Neuronal stem cell (in vitro differentiated cells): ENCODE results near the gene IPO9.

Experiments used
- DNase-seq: peaks from one replicate; pipeline ENCODE4 v3.0.0-alpha.2; 2013; ENCODE audit warnings: low spot score
- H2AFZ ChIP-seq: one replicate; pipeline ENCODE4 v1.6.1; 2013; ENCODE audit warnings: mild to moderate bottlenecking, low read length, inconsistent platforms
- H2AK5ac ChIP-seq: 2 replicates; pipeline ENCODE4 v1.6.1; 2013; ENCODE audit warnings: low read depth, mild to moderate bottlenecking, inconsistent platforms, low read length, moderate library complexity, mixed read lengths
- H2BK120ac ChIP-seq: 2 replicates; pipeline ENCODE4 v1.6.1; 2013; ENCODE audit warnings: low read depth, mild to moderate bottlenecking, inconsistent platforms, low read length, moderate library complexity, mixed read lengths
- H2BK12ac ChIP-seq: one replicate; pipeline ENCODE4 v1.6.1; 2013; ENCODE audit warnings: low read length, inconsistent platforms
- H2BK15ac ChIP-seq: 2 replicates; pipeline ENCODE4 v1.6.1; 2013; ENCODE audit warnings: mild to moderate bottlenecking, low read length, inconsistent platforms, mixed read lengths
- H2BK5ac ChIP-seq: one replicate; pipeline ENCODE4 v1.6.1; 2013; ENCODE audit warnings: inconsistent platforms, mild to moderate bottlenecking, low read length, moderate library complexity
- H3K14ac ChIP-seq: one replicate; pipeline ENCODE4 v1.6.1; 2013; ENCODE audit warnings: low read length, inconsistent platforms
- H3K18ac ChIP-seq: 2 replicates; pipeline ENCODE4 v1.6.1; 2013; ENCODE audit warnings: low read length, inconsistent platforms
- H3K23ac ChIP-seq: 2 replicates; pipeline ENCODE4 v1.6.1; 2013; ENCODE audit warnings: low read depth, mild to moderate bottlenecking, mixed read lengths, low read length, inconsistent platforms; ENCODE audit not compliant: poor library complexity
- H3K27ac ChIP-seq: replicated peaks from 3 replicates; pipeline ENCODE4 v1.5.1; 2013; ENCODE audit warnings: low read length, inconsistent platforms
- H3K27me3 ChIP-seq, 3 experiments: 2 replicates each; pipeline ENCODE4 v1.6.1; 2013; ENCODE audit warnings: low read length in 3 of 3, mild to moderate bottlenecking in 2 of 3, inconsistent platforms in 1 of 3, low read depth in 1 of 3, mixed read lengths in 1 of 3, moderate library complexity in 1 of 3; ENCODE audit not compliant: control insufficient read depth in 3 of 3, insufficient read depth in 3 of 3
- H3K36me3 ChIP-seq, 2 donors: replicated peaks in 1 of 2; 2 replicates each; pipeline ENCODE4 v1.6.1; 2013; ENCODE audit warnings: low read length in 2 of 2; ENCODE audit not compliant: control insufficient read depth in 2 of 2, insufficient read depth in 2 of 2
- H3K4ac ChIP-seq: 2 replicates; pipeline ENCODE4 v1.6.1; 2013; ENCODE audit warnings: inconsistent platforms, mild to moderate bottlenecking, low read length, moderate library complexity
- H3K4me1 ChIP-seq, 2 donors: 1 replicate in 1 of 2; 2 replicates in 1 of 2; pipeline ENCODE4 v1.6.1; 2013; ENCODE audit warnings: low read length in 2 of 2, low read depth in 1 of 2; ENCODE audit not compliant: control insufficient read depth in 2 of 2, insufficient read depth in 1 of 2
- H3K4me2 ChIP-seq: one replicate; pipeline ENCODE4 v1.6.1; 2013; ENCODE audit warnings: mild to moderate bottlenecking, low read length, inconsistent platforms; ENCODE audit not compliant: insufficient read depth, poor library complexity, severe bottlenecking
- H3K4me3 ChIP-seq, 2 donors: 2 replicates each; pipeline ENCODE4 v1.5.1; 2013; ENCODE audit warnings: low read length in 2 of 2, mild to moderate bottlenecking in 2 of 2, inconsistent platforms in 1 of 2, moderate library complexity in 1 of 2
- H3K79me1 ChIP-seq: one replicate; pipeline ENCODE4 v1.6.1; 2013; ENCODE audit warnings: low read depth, mild to moderate bottlenecking, inconsistent platforms, low read length, moderate library complexity
- H3K9ac ChIP-seq: one replicate; pipeline ENCODE4 v1.6.1; 2013; ENCODE audit warnings: mild to moderate bottlenecking, low read depth, low read length, inconsistent platforms; ENCODE audit not compliant: poor library complexity
- H3K9me3 ChIP-seq, 2 donors: replicated peaks in 1 of 2; 2 replicates each; pipeline versions ENCODE3 to v1.6.1; 2013; ENCODE audit warnings: low read length in 2 of 2, mild to moderate bottlenecking in 2 of 2, inconsistent platforms in 1 of 2, low read depth in 1 of 2, mixed read lengths in 1 of 2, moderate library complexity in 1 of 2; ENCODE audit not compliant: control insufficient read depth in 2 of 2, insufficient read depth in 1 of 2
- H4K8ac ChIP-seq: one replicate; pipeline ENCODE4 v1.6.1; 2013; ENCODE audit warnings: low read depth, mild to moderate bottlenecking, inconsistent platforms, low read length, moderate library complexity
- H4K91ac ChIP-seq: one replicate; pipeline ENCODE4 v1.6.1; 2013; ENCODE audit warnings: low read length, low read depth, mild to moderate bottlenecking, inconsistent platforms; ENCODE audit not compliant: poor library complexity
- WGBS, 2 donors: extraction: QIAGEN DNeasy Blood & Tissue Kit; methylation state at CpG; one replicate each; pipeline ENCODE4 v1.1.7; 2013; ENCODE audit warnings: missing lambda C conversion rate in 2 of 2, mixed read lengths in 1 of 2; ENCODE audit not compliant: insufficient read length in 2 of 2, insufficient replicate concordance in 1 of 2; ENCODE audit errors: extremely low coverage in 2 of 2; 5-methylcytosine and 5-hydroxymethylcytosine counted together

The IPO9 gene

GRCh38 chr1:201903135-201903534 is 74.2 kb downstream of the IPO9 start:
- Histone ChIP-seq H3K27me3 (peaks cover 0 to 30% (median 3%) of the 10 kb centered on the region in 3 experiments), H2BK15ac (no peak overlapping the region), H3K9me3 (peaks cover 0 to 4% of the 10 kb centered on the region in 2 donors), H3K4ac (no peak overlapping the region), H4K8ac (no peak overlapping the region), H3K4me3 (no peak overlapping the region), H2BK120ac (no peak overlapping the region), H2AFZ (peak overlapping the region; percentile 26), H3K79me1 (no peaks in the 10 kb centered on the region), H3K14ac (no peak overlapping the region), H3K9ac (no peak overlapping the region), H3K4me1 (peaks cover 6 to 9% of the 10 kb centered on the region in 2 donors), H2BK5ac (no peak overlapping the region), H3K18ac (peak overlapping the region; percentile 1), H2BK12ac (no peak overlapping the region), H3K23ac (no peak overlapping the region), H3K4me2 (no peak overlapping the region), H3K27ac (no peak overlapping the region), H4K91ac (no peak overlapping the region), H3K36me3 (no peaks in the 10 kb centered on the region), H2AK5ac (peak overlapping the region; percentile 21)
- no CpG with 5 or more reads among the region's 5 CpGs for WGBS, 2 donors
- no peak for DNase-seq

GRCh38 chr1:201904579-201904978 is 75.6 kb downstream of the IPO9 start:
- peak overlapping the region; percentile 28 for H2AFZ ChIP-seq
- no peak overlapping the region for H4K91ac ChIP-seq
- H2BK5ac ChIP-seq = no peak overlapping the region
- H3K9ac ChIP-seq = no peak overlapping the region
- no peak overlapping the region for H3K23ac ChIP-seq
- H2BK15ac ChIP-seq = no peak overlapping the region
- H2BK120ac ChIP-seq = no peak overlapping the region
- no peak for DNase-seq
- H3K79me1 ChIP-seq = no peaks in the 10 kb centered on the region
- H3K27ac ChIP-seq = no peak overlapping the region
- no peak overlapping the region for H2BK12ac ChIP-seq
- H3K27me3 ChIP-seq = peaks cover 0 to 27% (median 1%) of the 10 kb centered on the region in 3 experiments
- H3K4me1 ChIP-seq = peaks cover 6 to 9% of the 10 kb centered on the region in 2 donors
- no peaks in the 10 kb centered on the region for H3K36me3 ChIP-seq
- H3K18ac ChIP-seq = no peak overlapping the region
- no peak overlapping the region for H4K8ac ChIP-seq
- no peak overlapping the region for H3K4me2 ChIP-seq
- no peak overlapping the region for H3K14ac ChIP-seq
- H3K4ac ChIP-seq = no peak overlapping the region
- H3K9me3 ChIP-seq = peaks cover 0 to 4% of the 10 kb centered on the region in 2 donors
- H3K4me3 ChIP-seq = no peak overlapping the region
- no peak overlapping the region for H2AK5ac ChIP-seq
- WGBS, 2 donors = no CpG with 5 or more reads among the region's 6 CpGs

- H3K9me3 ChIP-seq = peaks cover 0 to 4% of the 10 kb centered on the region in 2 donors
- H3K18ac ChIP-seq = no peak overlapping the region
- no peak overlapping the region for H2BK5ac ChIP-seq
- H3K14ac ChIP-seq = no peak overlapping the region
- no peak overlapping the region for H2BK12ac ChIP-seq
- H2BK120ac ChIP-seq = no peak overlapping the region
- peaks cover 6 to 9% of the 10 kb centered on the region in 2 donors for H3K4me1 ChIP-seq
- H2BK15ac ChIP-seq = no peak overlapping the region
- no peak overlapping the region for H4K91ac ChIP-seq
- H2AK5ac ChIP-seq = no peak overlapping the region
- no peak overlapping the region for H3K9ac ChIP-seq
- H3K4me3 ChIP-seq = no peak overlapping the region
- no peak overlapping the region for H4K8ac ChIP-seq
- H3K4me2 ChIP-seq = no peak overlapping the region
- H3K79me1 ChIP-seq = no peaks in the 10 kb centered on the region
- DNase-seq = no peak
- no CpG with 5 or more reads among the region's 6 CpGs for WGBS, 2 donors
- no peak overlapping the region for H3K27ac ChIP-seq
- no peak overlapping the region for H2AFZ ChIP-seq
- H3K4ac ChIP-seq = no peak overlapping the region
- no peak overlapping the region for H3K23ac ChIP-seq
- no peaks in the 10 kb centered on the region for H3K36me3 ChIP-seq
- H3K27me3 ChIP-seq = peaks cover 0 to 32% (median 1%) of the 10 kb centered on the region in 3 experiments
Observed at GRCh38 chr1:201905234-201905890, 76.4 kb downstream of the IPO9 start.

- Histone ChIP-seq H2BK12ac (no peak overlapping the region), H3K18ac (no peak overlapping the region), H3K79me1 (no peaks in the 10 kb centered on the region), H3K4me3 (no peak overlapping the region), H4K91ac (no peak overlapping the region), H3K14ac (no peak overlapping the region), H3K9ac (no peak overlapping the region), H3K4me1 (peaks cover 6 to 9% of the 10 kb centered on the region in 2 donors), H2BK15ac (no peak overlapping the region), H3K4me2 (no peak overlapping the region), H3K27ac (no peak overlapping the region), H4K8ac (no peak overlapping the region), H2AFZ (no peak overlapping the region), H2BK5ac (no peak overlapping the region), H2AK5ac (no peak overlapping the region), H3K9me3 (peaks cover 0 to 4% of the 10 kb centered on the region in 2 donors), H3K4ac (no peak overlapping the region), H3K27me3 (peaks cover 0 to 35% (median 1%) of the 10 kb centered on the region in 3 experiments), H3K36me3 (no peaks in the 10 kb centered on the region), H2BK120ac (no peak overlapping the region), H3K23ac (no peak overlapping the region)
- DNase-seq = no peak
- WGBS, 2 donors = no CpG with 5 or more reads among the region's 3 CpGs
Observed at GRCh38 chr1:201906336-201906735, 77.4 kb downstream of the IPO9 start.
